ENCODE measurements around the gene ENOPH1.

The ENOPH1 gene

GRCh38 chr4:82450966-82451755 is 20.8 kb downstream of the ENOPH1 start:
- H3K4me3 ChIP-seq (ENCODE audit: low read depth, low read length) = no peak overlapping the region
- DNase-seq (ENCODE audit: low read depth) = no peak
- no peak for TF ChIP-seq MYC (IDR thresholded peaks at IDR 0.05; ENCODE audit: low read depth, low read length)
- no peak for TF ChIP-seq CTCF (IDR thresholded peaks at IDR 0.05; ENCODE audit: low read depth, low read length)
- no peak for TF ChIP-seq MAX (IDR thresholded peaks at IDR 0.05; ENCODE audit: low read depth, low read length)
- no peak for TF ChIP-seq POLR2A (IDR thresholded peaks at IDR 0.05; ENCODE audit: extremely low read depth, insufficient read length)

GRCh38 chr4:82452026-82452425 is 21.6 kb downstream of the ENOPH1 start:
- H3K4me3 ChIP-seq (ENCODE audit: low read depth, low read length) = no peak overlapping the region
- no peak for DNase-seq (ENCODE audit: low read depth)
- TF ChIP-seq MYC (IDR thresholded peaks at IDR 0.05; ENCODE audit: low read depth, low read length) = no peak
- TF ChIP-seq CTCF (IDR thresholded peaks at IDR 0.05; ENCODE audit: low read depth, low read length) = no peak
- TF ChIP-seq MAX (IDR thresholded peaks at IDR 0.05; ENCODE audit: low read depth, low read length) = no peak

- H3K4me3 ChIP-seq (ENCODE audit: low read depth, low read length) = no peak overlapping the region
- no peak for DNase-seq (ENCODE audit: low read depth)
- TF ChIP-seq MAX (IDR thresholded peaks at IDR 0.05; ENCODE audit: low read depth, low read length) = no peak
- TF ChIP-seq MYC (IDR thresholded peaks at IDR 0.05; ENCODE audit: low read depth, low read length) = no peak
- TF ChIP-seq CTCF (IDR thresholded peaks at IDR 0.05; ENCODE audit: low read depth, low read length) = no peak
- TF ChIP-seq POLR2A (IDR thresholded peaks at IDR 0.05; ENCODE audit: extremely low read depth, insufficient read length) = no peak
Observed at GRCh38 chr4:82457266-82457665, 26.9 kb downstream of the ENOPH1 start.

- no peak for DNase-seq (ENCODE audit: low read depth)
- no peak overlapping the region for H3K4me3 ChIP-seq (ENCODE audit: low read depth, low read length)
- TF ChIP-seq MYC (IDR thresholded peaks at IDR 0.05; ENCODE audit: low read depth, low read length) = no peak
- TF ChIP-seq CTCF (IDR thresholded peaks at IDR 0.05; ENCODE audit: low read depth, low read length) = no peak
- TF ChIP-seq POLR2A (IDR thresholded peaks at IDR 0.05; ENCODE audit: extremely low read depth, insufficient read length) = no peak
- no peak for TF ChIP-seq MAX (IDR thresholded peaks at IDR 0.05; ENCODE audit: low read depth, low read length)
Observed at GRCh38 chr4:82458729-82459128, 28.3 kb downstream of the ENOPH1 start.

GRCh38 chr4:82461710-82462109 is 31.3 kb downstream of the ENOPH1 start:
- DNase-seq (ENCODE audit: low read depth) = no peak
- TF ChIP-seq MYC (IDR thresholded peaks at IDR 0.05; ENCODE audit: low read depth, low read length) (no peak), MAX (IDR thresholded peaks at IDR 0.05; ENCODE audit: low read depth, low read length) (no peak)
- no peak overlapping the region for H3K4me3 ChIP-seq (ENCODE audit: low read depth, low read length)

- H3K4me3 ChIP-seq (ENCODE audit: low read depth, low read length) = no peak overlapping the region
- TF ChIP-seq MAX (IDR thresholded peaks at IDR 0.05; ENCODE audit: low read depth, low read length) (peak; percentile 47), MYC (IDR thresholded peaks at IDR 0.05; ENCODE audit: low read depth, low read length) (no peak), CTCF (IDR thresholded peaks at IDR 0.05; ENCODE audit: low read depth, low read length) (peak; percentile 71)
- peak; percentile 77 for DNase-seq (ENCODE audit: low read depth)
Observed at GRCh38 chr4:82462415-82462831, 32.0 kb downstream of the ENOPH1 start.
